Ammon's horn (tissue), 1 donor: ENCODE data around the gene COP1.
"Not testable (repeated sequence)": the region's sequence is repeated elsewhere in the genome, so short reads cannot be mapped to it uniquely, and the experiment has no call there.

Source experiments
- DNase-seq: peaks from one replicate; pipeline ENCODE4 v3.0.0-alpha.2; 2016; ENCODE audit warnings: low spot score

The COP1 gene

DNA sequence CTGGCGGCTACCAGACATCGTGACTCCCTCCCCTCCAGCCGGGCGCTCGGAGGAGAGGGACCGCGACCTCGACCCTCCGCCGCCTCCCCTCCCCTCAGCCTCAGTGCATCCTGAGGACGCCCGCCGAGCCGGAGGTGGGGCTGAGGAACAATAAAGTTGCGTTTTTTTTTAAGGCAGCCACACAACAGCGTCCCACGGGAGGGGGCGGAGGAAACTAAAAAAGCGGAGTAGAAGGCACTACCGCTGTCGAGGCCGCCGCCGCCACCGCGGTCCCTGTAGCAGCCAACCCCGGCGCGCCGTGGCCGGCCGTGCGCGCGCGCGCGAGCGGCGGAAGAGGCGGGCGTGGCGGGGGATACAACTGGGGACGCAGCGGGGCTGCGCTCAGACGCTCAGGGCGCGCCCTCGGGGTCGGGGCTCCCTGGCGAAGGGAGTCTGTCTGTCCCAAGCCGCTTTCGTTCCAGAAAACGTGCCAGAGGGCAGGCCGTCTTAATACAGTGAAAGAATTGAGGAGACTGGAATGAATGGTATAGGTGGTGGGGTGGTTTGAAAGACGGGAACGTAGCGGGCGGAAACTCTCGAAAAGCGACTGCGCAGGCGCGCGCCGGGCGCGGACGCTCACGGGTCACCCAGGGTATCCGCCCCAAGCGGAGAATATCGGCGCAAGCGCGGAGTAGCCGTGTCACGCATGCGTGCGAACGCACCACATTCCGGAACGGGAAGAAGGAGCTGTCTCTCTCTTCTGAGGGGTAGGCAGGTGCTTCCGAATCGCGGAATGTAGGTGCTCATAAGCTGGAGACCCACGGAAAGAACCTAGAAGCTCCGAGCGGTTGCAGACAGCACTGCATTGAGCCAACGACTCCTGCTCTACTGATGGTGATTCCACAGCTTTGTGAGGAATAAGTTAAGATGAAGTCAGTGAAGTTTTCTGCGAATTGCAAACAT, at the start of gene COP1:
Gene COP1, minus strand, starts transcription at position 326 of the 942 bp plus-strand sequence. Its CDS starts 308 bp downstream, at position 18.
- peak; percentile 96 for DNase-seq

DNA sequence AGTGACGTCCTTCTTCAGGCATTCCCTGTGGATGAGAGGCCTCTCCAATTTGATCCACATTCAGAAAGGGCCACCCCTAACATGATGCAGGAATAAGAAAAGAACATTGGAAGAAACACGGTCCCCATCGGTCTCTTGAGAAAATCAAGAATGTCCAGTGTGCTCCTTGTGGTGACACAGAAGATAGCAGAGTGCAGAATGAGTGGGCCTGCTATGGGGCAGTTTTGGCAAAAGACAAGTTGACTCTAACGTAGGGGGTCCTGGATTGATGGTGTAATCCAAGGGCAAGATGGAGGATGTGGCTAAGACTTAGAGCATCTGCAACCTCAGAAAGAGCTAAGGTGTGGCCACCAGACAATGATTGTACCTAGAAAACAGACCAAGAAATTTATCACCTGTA, 45.1 kb upstream of the COP1 start:
- DNase-seq: no peak

DNA sequence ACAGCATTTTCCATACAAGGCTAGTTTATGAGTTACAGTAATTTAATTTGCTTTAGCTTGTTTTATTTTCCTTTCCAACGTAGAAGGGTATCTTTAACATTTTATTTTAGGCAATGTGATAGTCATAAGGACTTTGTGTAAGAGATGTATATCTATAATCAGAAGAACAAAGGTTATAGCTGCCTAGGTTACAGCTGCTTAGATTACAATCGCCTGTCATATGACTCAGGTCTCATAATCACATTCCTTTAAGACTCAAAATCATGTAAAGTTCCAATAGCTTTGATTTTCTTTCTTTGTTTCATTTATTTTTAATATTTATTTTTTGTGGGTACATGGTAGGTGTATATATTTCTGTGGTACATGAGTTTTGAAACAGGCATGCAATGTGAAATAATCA, 37.8 kb upstream of the COP1 start:
- DNase-seq: no peak

DNA sequence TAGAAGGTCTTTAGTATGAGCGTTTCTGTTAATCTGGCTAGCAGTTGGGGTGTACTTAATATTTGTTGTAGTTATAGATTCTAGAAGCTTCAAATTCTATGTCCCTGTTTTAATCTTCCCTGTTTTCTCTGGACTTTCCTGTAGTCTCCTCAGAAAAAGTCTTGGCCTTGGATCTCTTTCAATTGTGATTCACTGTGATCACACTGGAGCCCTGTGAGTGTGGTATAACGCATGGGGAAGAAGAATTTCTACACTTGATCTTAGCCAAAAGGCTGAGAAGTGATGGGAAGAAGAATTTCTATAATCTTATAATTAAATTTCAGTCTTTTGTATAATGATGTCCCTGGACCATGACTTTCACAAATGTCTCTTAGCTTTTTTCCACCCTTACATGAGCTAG, 36.7 kb upstream of the COP1 start:
- no peak for DNase-seq

DNA sequence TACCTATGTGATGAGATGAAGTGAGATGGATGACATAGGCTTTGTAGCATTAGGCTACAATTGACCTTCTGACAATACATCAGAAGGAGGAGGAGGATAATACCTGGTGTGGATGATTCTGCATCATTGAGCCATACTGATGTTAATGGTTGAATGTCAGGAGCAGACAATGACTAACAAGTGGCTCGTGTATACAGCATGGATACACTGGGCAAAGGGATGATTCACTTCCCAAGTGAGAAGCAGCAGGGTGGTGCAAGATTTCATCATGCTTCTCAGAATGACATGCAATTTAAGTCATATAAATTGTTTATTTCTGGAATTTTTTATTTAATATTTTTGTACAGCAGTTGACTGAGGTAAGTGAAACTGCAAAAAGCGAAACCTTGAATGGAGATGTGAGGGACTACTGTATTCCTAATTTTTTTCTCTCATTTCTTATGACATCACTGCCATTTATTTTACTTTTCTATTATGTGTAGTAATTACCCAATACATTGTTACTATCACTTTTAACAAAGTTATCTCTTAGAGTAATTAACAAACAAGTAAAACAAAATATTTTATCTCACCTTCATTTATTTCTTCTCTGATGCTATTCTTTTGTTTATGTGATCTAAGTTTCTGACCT, 34.4 kb upstream of the COP1 start:
- no peak for DNase-seq

DNA sequence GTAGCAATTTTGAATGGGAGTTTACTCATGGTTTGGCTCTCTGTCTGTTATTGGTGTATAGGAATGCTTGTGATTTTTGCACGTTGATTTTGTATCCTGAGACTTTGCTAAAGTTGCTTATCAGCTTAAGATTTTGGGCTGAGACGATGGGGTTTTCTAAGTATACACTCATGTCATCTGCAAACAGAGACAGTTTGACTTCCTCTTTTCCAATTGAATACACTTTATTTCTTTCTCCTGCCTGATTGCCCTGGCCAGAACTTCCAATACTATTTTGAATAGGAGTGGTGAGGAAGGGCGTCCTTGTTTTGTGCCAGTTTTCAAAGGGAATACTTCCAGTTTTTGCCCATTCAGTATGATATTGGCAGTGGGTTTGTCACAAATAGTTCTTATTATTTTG, 26.6 kb upstream of the COP1 start:
- not testable (repeated sequence) for DNase-seq

DNA sequence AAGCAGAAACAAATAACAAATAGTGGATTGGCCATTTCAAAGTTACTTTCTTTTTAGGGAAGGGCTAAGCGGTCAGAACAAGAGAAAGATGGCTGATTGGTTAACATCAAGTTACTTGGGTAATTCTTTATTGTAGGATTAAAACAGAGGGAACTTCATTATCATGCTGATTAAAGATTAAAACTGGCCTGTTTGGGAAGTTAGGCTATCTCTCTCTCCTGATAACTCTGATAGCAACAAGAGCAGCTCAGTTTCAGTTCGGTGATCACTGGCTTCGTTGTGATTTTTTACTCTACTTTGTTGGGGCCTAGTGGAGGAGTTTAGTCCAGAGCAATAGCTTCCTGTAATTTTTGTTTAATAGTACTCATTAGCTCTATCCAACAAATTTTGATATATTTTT, 20.5 kb upstream of the COP1 start:
- DNase-seq: no peak

DNA sequence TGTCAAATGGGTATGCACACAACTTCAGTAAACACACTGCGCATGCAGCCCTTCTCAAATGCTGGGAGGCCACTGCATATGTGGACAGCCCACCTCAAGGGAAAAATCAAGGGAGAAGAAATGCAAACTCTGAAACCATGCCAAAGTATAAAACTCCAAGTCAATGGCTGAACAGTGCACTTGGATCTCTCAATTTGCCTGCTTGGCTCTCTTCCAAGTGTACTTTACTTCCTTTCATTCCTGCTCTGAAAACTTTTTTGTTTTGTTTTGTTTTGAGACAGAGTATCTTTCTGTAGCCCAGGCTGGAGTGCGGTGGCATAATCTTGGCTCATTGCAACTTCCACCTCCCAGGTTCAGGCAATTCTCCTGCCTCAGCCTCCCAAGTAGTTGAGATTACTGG, 18.8 kb upstream of the COP1 start:
- no peak for DNase-seq

DNA sequence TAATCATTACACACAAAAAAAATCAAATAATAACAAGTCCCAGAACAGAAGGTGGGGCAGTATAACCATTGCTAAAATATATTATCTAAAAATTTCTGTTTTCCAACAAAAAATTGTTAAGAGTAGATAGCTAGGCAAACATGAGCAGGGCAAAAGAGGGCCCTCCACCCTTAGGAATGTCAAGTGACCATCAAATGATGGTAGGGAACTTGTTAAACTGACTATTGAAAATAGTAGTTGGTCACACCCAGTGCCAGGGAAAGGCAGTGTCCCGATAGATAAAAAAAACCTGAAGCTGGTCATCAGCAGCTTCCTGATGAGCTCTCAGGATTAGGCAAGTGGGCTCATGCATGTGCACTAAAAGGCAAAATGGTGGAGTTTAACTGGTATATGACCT, 18.4 kb upstream of the COP1 start:
- DNase-seq: no peak

DNA sequence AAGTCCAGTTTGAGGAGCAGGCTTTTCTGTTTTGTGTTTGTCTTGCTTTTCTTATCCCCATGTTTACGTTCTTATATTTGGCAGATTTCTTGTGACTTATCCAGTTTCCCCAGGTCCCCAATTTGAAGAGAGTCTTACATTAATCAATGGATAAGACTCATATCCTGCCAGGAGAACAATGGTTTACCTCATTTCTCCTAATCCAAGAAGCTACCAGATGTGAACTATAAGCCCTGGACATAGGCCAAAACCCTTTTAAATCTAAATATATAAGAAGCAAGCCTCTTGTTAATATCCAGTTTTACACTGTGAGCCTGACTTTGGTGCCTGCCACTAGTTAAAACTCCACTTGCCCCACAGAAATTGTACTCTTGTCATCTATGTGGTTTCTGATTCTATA, 15.1 kb upstream of the COP1 start:
- DNase-seq: no peak

DNA sequence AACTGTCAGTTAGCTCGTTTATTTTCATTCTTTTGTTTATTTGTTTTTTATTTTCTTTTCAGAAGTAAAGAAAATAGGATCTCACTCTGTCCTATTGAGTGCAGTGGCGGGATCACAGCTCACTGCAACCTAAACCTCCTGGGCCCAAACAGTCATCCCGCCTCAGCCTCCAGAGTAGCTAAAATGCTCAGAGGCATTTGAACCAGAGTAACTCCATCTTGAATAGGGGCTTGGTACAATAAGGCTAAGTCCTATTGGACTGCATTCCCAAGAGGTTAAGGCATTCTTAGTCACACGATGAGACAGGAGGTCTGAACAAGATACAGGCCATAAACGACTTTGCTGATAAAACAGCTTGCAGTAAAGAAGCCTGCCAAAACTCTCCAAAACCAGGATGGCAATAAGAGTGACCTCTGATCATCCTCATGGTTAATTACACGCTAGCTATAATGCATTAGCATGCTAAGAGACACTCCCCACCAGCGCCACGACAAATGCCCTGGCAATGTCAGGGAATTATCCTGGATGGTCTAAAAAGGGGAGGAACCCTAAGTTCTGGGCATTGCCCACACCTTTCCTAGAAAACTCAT, 13.1 kb upstream of the COP1 start:
- no peak for DNase-seq

DNA sequence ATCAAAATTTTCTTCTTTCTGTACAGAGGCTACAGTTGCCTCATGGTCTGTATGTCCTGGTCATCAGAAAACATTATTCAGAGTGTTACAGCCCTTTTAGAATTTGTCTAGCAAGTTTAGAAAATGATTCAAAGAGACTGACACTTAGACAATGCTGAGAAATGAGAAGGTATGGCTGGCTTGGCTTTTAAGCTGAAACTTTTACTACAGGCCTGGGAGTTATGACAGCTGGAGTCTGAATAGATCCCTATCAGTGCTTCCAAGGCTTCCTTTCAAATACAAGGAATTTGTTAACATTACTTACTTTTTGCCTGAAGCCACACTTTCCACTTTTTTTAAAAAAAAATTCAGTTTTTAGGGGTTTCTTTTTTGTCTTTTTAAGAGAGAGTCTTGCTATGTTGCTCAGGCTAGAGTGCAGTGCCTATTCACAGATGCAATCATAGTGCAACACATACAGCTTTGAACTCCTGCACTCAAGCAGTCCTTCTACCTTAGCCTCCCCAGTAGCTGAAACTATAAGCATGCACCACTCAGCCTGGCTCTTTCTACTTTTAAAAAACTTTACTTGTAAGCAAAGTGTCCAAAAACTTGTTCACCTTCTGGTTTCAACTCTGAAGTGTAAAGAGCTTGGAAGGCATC, 10.5 kb upstream of the COP1 start:
- DNase-seq: no peak

DNA sequence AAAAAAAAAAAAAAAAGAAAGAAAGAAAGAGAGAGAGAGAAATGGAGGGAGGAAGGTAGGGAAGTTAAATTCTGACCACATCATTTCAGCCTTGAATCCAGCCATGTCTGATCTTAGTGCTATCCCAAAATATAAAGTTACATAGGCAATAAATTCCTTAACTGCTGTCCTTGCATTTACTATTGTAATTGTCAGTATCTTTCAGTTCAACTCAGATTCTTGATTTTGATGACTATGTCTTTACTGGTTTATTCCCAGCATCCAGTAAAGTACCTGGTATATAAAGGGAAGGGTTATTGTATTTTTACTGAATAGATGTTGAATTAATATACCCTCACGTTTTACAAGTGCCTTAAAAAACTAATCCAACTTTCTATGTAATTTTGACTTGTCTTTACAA, 8.9 kb upstream of the COP1 start:
- DNase-seq: no peak

DNA sequence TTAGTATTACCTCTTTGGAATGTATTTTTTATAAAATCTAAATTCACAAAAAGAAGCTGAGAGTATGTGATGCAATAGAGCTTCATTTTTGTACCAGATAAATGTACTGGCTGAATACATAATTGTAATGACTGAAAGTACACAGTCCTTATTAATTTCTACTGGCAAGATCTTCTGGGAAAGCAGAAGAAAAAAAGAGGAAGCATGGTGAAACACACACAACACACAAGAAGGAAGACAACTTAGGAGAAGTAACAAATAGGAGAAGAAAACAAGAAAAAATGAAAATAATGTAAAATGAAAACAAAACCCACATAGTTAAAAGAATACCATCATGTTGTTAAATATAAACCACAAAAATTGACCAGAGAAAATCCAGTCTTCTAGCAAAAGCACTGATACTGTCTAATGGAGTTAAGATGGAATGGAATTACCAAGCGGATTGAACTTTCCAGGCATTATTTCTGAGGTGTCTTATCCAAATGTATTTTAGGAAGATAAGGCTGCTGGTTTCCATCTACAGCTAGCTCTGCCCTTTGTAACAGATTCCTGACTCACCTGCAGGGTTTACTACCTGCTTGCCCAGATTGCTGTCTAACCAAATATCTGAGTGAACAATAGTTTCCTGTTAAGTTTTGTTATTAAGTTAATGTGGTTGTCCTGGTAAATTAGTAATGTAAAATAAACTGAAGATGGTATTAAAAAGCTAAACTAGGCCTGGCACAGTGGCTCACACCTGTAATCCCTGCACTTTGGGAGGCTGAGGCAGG, 4.5 kb upstream of the COP1 start:
- DNase-seq: no peak

DNA sequence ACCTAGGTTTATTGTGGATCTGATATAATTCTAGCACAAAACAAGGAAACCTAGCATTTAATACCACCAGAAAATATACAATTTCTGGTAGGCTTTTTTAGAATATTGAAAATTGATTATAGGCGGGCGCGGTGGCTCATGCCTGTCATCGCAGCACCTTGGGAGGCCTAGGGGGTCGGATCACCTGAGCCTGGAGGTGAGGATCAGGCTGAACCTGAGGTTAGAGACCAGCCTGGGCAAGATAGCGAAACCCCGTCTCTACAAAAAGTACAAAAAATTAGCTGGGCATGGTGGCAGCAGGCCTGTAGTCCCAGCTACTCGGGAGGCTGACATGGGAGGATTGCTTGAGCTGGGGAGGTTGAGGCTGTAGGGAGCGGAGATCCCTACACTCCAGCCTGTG, 948 bp upstream of the COP1 start:
- no peak for DNase-seq

DNA sequence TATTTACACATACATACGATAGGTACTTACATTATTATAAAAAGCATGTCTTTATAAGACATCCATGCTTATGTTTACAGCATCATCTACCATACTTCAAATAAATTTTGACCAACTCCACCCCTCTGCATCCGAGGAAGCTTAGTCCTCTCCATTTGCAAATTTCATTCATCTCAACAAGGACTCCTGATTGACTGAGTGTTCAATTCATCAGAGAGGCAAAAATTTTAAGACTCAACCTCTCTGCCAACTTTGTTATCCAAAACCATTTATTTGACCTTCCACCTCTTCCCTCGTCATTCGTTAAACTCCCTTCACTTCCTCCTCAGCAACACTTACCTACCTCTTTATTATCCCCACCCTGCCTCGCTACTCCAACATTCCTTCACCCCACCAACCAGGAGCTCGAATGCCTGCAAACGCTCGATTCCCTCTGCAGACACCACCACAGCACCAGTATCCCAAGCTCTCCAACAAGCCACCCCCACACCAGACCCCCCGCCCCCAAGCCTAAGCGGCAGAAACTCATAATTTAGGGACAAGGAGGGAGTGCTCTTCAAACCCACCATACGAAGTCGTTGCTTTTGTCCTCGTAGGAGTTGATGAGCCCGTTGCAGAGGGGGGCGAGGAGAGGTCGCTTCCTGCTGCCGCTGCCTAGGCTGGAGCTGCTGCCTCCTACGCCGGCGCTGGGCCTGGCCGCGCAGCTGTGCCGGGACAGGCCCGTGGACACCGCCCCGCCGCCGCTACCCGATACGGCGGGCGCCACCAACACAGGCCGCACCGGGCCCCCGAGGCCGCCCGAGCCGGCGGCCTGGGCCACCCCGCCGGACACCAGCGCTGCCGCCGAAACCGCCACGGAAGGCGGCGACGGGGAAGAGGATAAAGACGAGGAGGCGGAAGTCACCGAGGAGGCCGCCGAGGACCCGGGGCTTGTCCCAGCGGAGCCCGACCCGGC, 803 bp downstream of the COP1 start:
- peak; percentile 32 for DNase-seq

DNA sequence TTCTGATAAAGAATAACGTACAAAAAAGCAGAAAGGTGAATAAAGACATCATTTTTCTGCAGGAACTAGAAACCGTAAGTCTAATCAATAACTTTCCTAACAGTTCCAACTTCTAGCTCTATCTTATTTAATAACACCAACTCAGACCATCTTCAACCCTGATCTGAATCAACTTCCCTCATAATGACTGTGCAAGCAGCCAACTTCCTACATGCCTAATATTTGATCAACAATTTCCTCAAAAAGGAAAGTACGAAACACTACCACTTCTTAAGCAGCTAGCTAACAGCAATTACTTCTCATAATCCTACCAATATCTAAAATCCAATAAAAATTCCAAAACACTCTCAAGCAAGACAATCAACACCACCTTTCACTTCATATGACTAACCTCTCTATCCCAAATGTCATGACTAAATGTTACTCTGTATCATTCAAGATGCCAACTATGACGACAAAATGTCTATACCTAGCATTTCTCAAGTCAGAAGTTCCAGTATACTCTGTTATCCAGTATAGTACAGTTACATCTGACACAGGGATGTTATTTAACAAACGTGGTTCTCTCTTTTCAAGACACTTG, 1.7 kb downstream of the COP1 start:
- DNase-seq: no peak

DNA sequence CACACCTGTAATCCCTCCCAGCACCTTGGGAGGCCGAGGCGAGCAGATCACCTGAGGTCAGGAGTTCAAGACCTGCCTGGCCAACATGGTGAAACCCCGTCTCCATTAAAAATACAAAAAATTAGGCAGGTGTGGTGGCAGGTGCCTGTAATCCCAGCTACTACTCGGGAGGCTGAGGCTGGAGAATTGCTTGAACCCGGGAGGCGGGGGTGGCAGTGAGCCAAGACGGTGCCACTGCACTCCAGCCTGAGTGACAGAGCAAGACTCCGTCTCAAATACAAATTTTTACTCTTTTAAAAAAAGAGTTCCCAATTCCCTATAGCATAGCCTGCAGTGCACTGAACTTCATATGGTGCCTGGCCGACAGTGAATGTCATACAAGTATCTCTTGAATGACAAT, 2.4 kb downstream of the COP1 start:
- DNase-seq: not testable (repeated sequence)

DNA sequence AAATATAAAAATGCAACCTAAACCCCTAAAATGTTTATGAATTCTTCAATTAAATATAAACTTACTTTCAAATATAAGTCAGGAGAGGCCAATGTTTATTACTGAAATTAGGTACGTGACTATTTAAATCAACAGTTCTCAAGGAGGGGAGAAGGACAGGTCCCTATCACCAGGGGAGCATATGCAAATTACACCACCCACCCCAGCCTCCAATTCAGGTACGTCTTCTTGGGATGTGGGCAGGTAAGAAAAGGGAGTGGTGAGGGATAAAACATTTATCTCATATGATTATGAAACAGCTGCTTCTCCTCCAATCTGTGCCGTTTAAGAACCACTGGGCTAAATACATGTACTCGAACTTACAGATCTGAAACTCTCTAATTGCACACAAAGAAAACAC, 3.4 kb downstream of the COP1 start:
- no peak for DNase-seq

DNA sequence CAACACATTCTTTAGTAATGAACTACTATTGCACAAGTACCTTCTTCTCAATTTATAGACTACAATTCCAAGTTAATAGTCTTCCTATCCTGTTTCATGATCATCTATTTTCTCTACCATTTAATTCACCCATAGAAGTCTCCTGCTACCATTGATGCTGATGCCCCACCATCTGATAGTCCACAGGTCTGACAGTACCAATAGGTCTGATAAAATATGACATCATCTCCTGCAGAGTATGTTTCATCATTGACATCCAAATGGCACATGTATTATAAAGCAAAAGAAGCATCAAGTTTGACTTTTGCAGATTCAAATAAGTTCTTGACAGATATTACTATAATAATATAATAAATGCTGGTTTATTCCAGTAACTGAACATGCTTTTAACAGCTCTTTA, 5.5 kb downstream of the COP1 start:
- no peak for DNase-seq
